ENCODE measurements around the gene SRGAP1. TPM values are rescaled to one million over a fixed set of nuclear protein-coding genes. Genes with fewer than 3 reads are reported as not detected.
"Not testable (repeated sequence)": the region's sequence is repeated elsewhere in the genome, so short reads cannot be mapped to it uniquely, and the experiment has no call there.

SRGAP1 gene
- total RNA-seq, 4 donors from 2014 or later, result 7.6 to 17.5 (median 14.6) TPM

- Histone ChIP-seq H3K4me3 (no peak overlapping the region), H3K9me3 (no peaks in the 10 kb centered on the region), H3K27me3 (no peaks in the 10 kb centered on the region), H3K4me1 (peaks cover 0 to 1% (median 0%) of the 10 kb centered on the region in 4 donors), H3K36me3 (peaks cover 0 to 17% (median 5%) of the 10 kb centered on the region in 4 donors), H3K27ac (replicated peaks in 1 of 4) (no peak overlapping the region)
- WGBS, result 87% methylated on average over 8 of the region's 8 CpGs
- TF ChIP-seq EP300 (IDR thresholded peaks at IDR 0.05) (no peak), POLR2AphosphoS5 (IDR thresholded peaks at IDR 0.05) (no peak), CTCF (IDR thresholded peaks at IDR 0.05) (no peak), POLR2A (IDR thresholded peaks at IDR 0.05; ENCODE audit: low read depth) (no peak)
- no peak for DNase-seq (ENCODE audit: extremely low spot score)
- intact Hi-C loops (cut with DNase I), result no loop called here
Observed at GRCh38 chr12:64064706-64065105, 220.2 kb downstream of the SRGAP1 start.

GRCh38 chr12:64065881-64066451 lies 221.5 kb downstream of the SRGAP1 start:
- no peak overlapping the region for H3K27ac ChIP-seq (replicated peaks in 1 of 4)
- intact Hi-C loops (cut with DNase I), result no loop called here

GRCh38 chr12:64066776-64067175 lies 222.3 kb downstream of the SRGAP1 start:
- intact Hi-C loops (cut with DNase I), result no loop called here
- TF ChIP-seq POLR2AphosphoS5 (IDR thresholded peaks at IDR 0.05), result no peak
- no peak for TF ChIP-seq POLR2A (IDR thresholded peaks at IDR 0.05; ENCODE audit: low read depth)
- TF ChIP-seq CTCF (IDR thresholded peaks at IDR 0.05), result no peak
- no peak for TF ChIP-seq EP300 (IDR thresholded peaks at IDR 0.05)
- Histone ChIP-seq H3K36me3 (peaks cover 0 to 17% (median 5%) of the 10 kb centered on the region in 4 donors), H3K4me3 (no peak overlapping the region), H3K27me3 (no peaks in the 10 kb centered on the region), H3K9me3 (no peaks in the 10 kb centered on the region), H3K4me1 (peaks cover 0 to 16% (median 13%) of the 10 kb centered on the region in 4 donors), H3K27ac (replicated peaks in 1 of 4) (no peak overlapping the region)
- 81% methylated on average over 2 of the region's 2 CpGs for WGBS
- no peak for DNase-seq (ENCODE audit: extremely low spot score)

More at GRCh38 chr12:64065881-64066451, 221.5 kb downstream of the SRGAP1 start:
- H3K4me1 ChIP-seq, result peaks cover 0 to 14% (median 12%) of the 10 kb centered on the region in 4 donors
- H3K27me3 ChIP-seq, result no peaks in the 10 kb centered on the region
- H3K36me3 ChIP-seq, result peaks cover 0 to 17% (median 5%) of the 10 kb centered on the region in 4 donors
- WGBS, result 92% methylated on average over 2 of the region's 2 CpGs
- no peak overlapping the region for H3K4me3 ChIP-seq
- TF ChIP-seq CTCF (IDR thresholded peaks at IDR 0.05), result no peak
- TF ChIP-seq POLR2A (IDR thresholded peaks at IDR 0.05; ENCODE audit: low read depth), result no peak
- TF ChIP-seq EP300 (IDR thresholded peaks at IDR 0.05), result no peak
- no peak for TF ChIP-seq POLR2AphosphoS5 (IDR thresholded peaks at IDR 0.05)
- H3K9me3 ChIP-seq, result no peaks in the 10 kb centered on the region
- DNase-seq (ENCODE audit: extremely low spot score), result no peak

- intact Hi-C loops (cut with DNase I), result no loop called here
- H3K36me3 ChIP-seq, result peaks cover 0 to 7% (median 4%) of the 10 kb centered on the region in 4 donors
- peaks cover 0 to 16% (median 13%) of the 10 kb centered on the region in 4 donors for H3K4me1 ChIP-seq
- H3K9me3 ChIP-seq, result no peaks in the 10 kb centered on the region
- no peaks in the 10 kb centered on the region for H3K27me3 ChIP-seq
- no peak overlapping the region for H3K4me3 ChIP-seq
- DNase-seq (ENCODE audit: extremely low spot score), result no peak
- TF ChIP-seq EP300 (IDR thresholded peaks at IDR 0.05) (no peak), POLR2AphosphoS5 (IDR thresholded peaks at IDR 0.05) (peak in 1 of 2 donors; percentile 8)
- 37% methylated on average over 2 of the region's 2 CpGs for WGBS
- H3K27ac ChIP-seq (replicated peaks in 1 of 4), result peak overlapping the region; percentile 30 to 56 (median 52)
Observed at GRCh38 chr12:64070454-64070853, 226.0 kb downstream of the SRGAP1 start.

- no peak for DNase-seq (ENCODE audit: extremely low spot score)
- 94% methylated on average over 5 of the region's 5 CpGs for WGBS
- TF ChIP-seq POLR2A (IDR thresholded peaks at IDR 0.05; ENCODE audit: low read depth) (no peak), EP300 (IDR thresholded peaks at IDR 0.05) (no peak), POLR2AphosphoS5 (IDR thresholded peaks at IDR 0.05) (no peak), CTCF (IDR thresholded peaks at IDR 0.05) (no peak)
- Histone ChIP-seq H3K4me1 (peaks cover 0 to 16% (median 13%) of the 10 kb centered on the region in 4 donors), H3K9me3 (no peaks in the 10 kb centered on the region), H3K27me3 (no peaks in the 10 kb centered on the region), H3K4me3 (no peak overlapping the region), H3K27ac (replicated peaks in 1 of 4) (no peak overlapping the region), H3K36me3 (no peaks in the 10 kb centered on the region)
- intact Hi-C loops (cut with DNase I), result no loop called here
Observed at GRCh38 chr12:64072916-64073575, 228.5 kb downstream of the SRGAP1 start.

GRCh38 chr12:64076565-64076964 lies 232.1 kb downstream of the SRGAP1 start:
- H3K27ac ChIP-seq (replicated peaks in 1 of 4); DNase-seq (ENCODE audit: extremely low spot score); H3K4me3 ChIP-seq; H3K9me3 ChIP-seq; intact Hi-C loops (cut with DNase I); H3K27me3 ChIP-seq: not testable (repeated sequence)
- H3K36me3 ChIP-seq, result peaks cover 0 to 11% (median 0%) of the 10 kb centered on the region in 4 donors
- peaks cover 5 to 17% (median 16%) of the 10 kb centered on the region in 4 donors for H3K4me1 ChIP-seq
- WGBS, result 93% methylated on average over 9 of the region's 9 CpGs
